ENCODE data around the gene ZFYVE1.

Gene ZFYVE1

GRCh38 chr14:72921396-72921795, 105.5 kb downstream of the ZFYVE1 start:
- DNase-seq (ENCODE audit: low read depth), result peak; percentile 39

DNA sequence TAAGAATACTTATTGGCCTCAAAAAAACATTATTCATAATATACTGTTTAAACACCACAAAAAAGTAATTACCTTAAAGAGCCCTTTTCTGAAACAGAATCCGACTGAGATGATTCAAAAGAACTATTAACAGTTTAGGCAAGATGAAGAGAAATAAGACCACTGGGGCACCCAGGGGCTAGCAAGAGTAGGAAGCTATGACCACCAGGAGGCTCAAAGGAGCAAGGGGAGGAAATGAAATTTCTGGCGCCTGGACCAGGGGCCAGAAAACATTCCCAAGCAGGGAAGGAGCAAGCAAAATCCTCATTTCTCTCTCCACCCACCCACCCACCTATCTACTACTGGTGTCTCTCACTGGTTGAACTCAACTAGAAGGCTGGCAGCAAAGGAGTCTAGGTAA, 106.9 kb downstream of the ZFYVE1 start:
- no peak for DNase-seq (ENCODE audit: low read depth)

All from ELR (cell line).